ENCODE measurements around the gene SLC17A2. TPM values are rescaled to one million over a fixed set of nuclear protein-coding genes. Genes with fewer than 3 reads are reported as not detected.
A peak's percentile ranks its signal among the peaks of the same experiment; 100 is the strongest.

The SLC17A2 gene
- total and polyA plus RNA-seq, 2 of the 13 experiments (the other 11 are each of a cell fraction or from before 2014, with no cell fraction given) = 11.2 to 32.4 TPM

DNA sequence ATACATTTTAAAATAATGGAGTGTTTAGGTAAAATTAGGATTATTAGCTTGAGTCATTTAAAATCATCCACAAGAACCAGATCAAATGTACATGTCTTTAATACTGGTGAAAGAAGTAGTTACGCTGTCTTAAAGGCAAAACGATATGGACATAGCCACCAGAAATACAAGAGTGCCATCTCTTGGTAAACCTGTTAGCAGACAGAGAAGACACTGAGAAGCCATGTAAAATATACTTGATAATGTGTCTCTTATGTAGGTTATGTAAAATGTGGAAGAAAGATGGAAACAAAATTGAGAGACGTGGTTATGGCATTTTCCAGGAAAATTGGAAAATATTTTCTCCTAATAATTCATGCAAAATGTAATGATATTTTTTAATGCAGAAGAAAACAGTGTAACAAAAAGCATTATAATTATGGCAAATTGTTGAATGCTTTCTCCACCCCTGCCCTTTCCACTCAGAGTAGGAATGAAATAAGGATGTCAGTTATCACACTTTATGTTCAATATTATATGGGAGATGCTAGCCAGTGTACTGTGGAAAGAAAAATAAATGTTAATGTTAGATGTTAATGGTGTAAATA, 12.2 kb upstream of the SLC17A2 start (continued):
- TF ChIP-seq ETV5 (CRISPR knock-in tag; IDR thresholded peaks at IDR 0.05; ENCODE audit: borderline replicate concordance) (no peak), KDM1A (CRISPR knock-in tag; IDR thresholded peaks at IDR 0.05) (no peak), ZSCAN20 (CRISPR knock-in tag; IDR thresholded peaks at IDR 0.05; ENCODE audit: borderline replicate concordance) (no peak), TGIF2 (CRISPR knock-in tag; IDR thresholded peaks at IDR 0.05) (no peak), THAP11 (CRISPR knock-in tag; IDR thresholded peaks at IDR 0.05) (peak; percentile 62), BHLHE40 (IDR thresholded peaks at IDR 0.05; ENCODE audit: low read length) (no peak), ZNF501 (CRISPR knock-in tag; IDR thresholded peaks at IDR 0.05) (no peak), ZKSCAN8 (CRISPR knock-in tag; IDR thresholded peaks at IDR 0.05; ENCODE audit: borderline replicate concordance) (0 out of 2 replicates have a peak, but pooled peaks have one; percentile 41), ZSCAN29 (CRISPR knock-in tag; conservative IDR thresholded peaks at IDR 0.05) (no peak)
- TF ChIP-seq, protein P1, sequence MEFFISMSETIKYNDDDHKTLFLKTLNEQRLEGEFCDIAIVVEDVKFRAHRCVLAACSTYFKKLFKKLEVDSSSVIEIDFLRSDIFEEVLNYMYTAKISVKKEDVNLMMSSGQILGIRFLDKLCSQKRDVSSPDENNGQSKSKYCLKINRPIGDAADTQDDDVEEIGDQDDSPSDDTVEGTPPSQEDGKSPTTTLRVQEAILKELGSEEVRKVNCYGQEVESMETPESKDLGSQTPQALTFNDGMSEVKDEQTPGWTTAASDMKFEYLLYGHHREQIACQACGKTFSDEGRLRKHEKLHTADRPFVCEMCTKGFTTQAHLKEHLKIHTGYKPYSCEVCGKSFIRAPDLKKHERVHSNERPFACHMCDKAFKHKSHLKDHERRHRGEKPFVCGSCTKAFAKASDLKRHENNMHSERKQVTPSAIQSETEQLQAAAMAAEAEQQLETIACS (CRISPR knock-in tag; IDR thresholded peaks at IDR 0.05) = no peak
- TF ChIP-seq, protein P2, sequence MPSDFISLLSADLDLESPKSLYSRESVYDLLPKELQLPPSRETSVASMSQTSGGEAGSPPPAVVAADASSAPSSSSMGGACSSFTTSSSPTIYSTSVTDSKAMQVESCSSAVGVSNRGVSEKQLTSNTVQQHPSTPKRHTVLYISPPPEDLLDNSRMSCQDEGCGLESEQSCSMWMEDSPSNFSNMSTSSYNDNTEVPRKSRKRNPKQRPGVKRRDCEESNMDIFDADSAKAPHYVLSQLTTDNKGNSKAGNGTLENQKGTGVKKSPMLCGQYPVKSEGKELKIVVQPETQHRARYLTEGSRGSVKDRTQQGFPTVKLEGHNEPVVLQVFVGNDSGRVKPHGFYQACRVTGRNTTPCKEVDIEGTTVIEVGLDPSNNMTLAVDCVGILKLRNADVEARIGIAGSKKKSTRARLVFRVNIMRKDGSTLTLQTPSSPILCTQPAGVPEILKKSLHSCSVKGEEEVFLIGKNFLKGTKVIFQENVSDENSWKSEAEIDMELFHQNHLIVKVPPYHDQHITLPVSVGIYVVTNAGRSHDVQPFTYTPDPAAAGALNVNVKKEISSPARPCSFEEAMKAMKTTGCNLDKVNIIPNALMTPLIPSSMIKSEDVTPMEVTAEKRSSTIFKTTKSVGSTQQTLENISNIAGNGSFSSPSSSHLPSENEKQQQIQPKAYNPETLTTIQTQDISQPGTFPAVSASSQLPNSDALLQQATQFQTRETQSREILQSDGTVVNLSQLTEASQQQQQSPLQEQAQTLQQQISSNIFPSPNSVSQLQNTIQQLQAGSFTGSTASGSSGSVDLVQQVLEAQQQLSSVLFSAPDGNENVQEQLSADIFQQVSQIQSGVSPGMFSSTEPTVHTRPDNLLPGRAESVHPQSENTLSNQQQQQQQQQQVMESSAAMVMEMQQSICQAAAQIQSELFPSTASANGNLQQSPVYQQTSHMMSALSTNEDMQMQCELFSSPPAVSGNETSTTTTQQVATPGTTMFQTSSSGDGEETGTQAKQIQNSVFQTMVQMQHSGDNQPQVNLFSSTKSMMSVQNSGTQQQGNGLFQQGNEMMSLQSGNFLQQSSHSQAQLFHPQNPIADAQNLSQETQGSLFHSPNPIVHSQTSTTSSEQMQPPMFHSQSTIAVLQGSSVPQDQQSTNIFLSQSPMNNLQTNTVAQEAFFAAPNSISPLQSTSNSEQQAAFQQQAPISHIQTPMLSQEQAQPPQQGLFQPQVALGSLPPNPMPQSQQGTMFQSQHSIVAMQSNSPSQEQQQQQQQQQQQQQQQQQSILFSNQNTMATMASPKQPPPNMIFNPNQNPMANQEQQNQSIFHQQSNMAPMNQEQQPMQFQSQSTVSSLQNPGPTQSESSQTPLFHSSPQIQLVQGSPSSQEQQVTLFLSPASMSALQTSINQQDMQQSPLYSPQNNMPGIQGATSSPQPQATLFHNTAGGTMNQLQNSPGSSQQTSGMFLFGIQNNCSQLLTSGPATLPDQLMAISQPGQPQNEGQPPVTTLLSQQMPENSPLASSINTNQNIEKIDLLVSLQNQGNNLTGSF (CRISPR knock-in tag; IDR thresholded peaks at IDR 0.05) = no peak
- TF ChIP-seq, protein P3, sequence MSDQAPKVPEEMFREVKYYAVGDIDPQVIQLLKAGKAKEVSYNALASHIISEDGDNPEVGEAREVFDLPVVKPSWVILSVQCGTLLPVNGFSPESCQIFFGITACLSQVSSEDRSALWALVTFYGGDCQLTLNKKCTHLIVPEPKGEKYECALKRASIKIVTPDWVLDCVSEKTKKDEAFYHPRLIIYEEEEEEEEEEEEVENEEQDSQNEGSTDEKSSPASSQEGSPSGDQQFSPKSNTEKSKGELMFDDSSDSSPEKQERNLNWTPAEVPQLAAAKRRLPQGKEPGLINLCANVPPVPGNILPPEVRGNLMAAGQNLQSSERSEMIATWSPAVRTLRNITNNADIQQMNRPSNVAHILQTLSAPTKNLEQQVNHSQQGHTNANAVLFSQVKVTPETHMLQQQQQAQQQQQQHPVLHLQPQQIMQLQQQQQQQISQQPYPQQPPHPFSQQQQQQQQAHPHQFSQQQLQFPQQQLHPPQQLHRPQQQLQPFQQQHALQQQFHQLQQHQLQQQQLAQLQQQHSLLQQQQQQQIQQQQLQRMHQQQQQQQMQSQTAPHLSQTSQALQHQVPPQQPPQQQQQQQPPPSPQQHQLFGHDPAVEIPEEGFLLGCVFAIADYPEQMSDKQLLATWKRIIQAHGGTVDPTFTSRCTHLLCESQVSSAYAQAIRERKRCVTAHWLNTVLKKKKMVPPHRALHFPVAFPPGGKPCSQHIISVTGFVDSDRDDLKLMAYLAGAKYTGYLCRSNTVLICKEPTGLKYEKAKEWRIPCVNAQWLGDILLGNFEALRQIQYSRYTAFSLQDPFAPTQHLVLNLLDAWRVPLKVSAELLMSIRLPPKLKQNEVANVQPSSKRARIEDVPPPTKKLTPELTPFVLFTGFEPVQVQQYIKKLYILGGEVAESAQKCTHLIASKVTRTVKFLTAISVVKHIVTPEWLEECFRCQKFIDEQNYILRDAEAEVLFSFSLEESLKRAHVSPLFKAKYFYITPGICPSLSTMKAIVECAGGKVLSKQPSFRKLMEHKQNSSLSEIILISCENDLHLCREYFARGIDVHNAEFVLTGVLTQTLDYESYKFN (CRISPR knock-in tag; conservative IDR thresholded peaks at IDR 0.05) = no peak
- TF ChIP-seq, protein P4, sequence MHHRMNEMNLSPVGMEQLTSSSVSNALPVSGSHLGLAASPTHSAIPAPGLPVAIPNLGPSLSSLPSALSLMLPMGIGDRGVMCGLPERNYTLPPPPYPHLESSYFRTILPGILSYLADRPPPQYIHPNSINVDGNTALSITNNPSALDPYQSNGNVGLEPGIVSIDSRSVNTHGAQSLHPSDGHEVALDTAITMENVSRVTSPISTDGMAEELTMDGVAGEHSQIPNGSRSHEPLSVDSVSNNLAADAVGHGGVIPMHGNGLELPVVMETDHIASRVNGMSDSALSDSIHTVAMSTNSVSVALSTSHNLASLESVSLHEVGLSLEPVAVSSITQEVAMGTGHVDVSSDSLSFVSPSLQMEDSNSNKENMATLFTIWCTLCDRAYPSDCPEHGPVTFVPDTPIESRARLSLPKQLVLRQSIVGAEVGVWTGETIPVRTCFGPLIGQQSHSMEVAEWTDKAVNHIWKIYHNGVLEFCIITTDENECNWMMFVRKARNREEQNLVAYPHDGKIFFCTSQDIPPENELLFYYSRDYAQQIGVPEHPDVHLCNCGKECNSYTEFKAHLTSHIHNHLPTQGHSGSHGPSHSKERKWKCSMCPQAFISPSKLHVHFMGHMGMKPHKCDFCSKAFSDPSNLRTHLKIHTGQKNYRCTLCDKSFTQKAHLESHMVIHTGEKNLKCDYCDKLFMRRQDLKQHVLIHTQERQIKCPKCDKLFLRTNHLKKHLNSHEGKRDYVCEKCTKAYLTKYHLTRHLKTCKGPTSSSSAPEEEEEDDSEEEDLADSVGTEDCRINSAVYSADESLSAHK (CRISPR knock-in tag; IDR thresholded peaks at IDR 0.05; ENCODE audit: borderline replicate concordance) = no peak
- TF ChIP-seq, protein P5, sequence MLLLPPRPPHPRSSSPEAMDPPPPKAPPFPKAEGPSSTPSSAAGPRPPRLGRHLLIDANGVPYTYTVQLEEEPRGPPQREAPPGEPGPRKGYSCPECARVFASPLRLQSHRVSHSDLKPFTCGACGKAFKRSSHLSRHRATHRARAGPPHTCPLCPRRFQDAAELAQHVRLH (CRISPR knock-in tag; IDR thresholded peaks at IDR 0.05; ENCODE audit: borderline replicate concordance, low read depth) = no peak
- TF ChIP-seq, protein P6, sequence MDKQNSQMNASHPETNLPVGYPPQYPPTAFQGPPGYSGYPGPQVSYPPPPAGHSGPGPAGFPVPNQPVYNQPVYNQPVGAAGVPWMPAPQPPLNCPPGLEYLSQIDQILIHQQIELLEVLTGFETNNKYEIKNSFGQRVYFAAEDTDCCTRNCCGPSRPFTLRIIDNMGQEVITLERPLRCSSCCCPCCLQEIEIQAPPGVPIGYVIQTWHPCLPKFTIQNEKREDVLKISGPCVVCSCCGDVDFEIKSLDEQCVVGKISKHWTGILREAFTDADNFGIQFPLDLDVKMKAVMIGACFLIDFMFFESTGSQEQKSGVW (CRISPR knock-in tag; IDR thresholded peaks at IDR 0.05; ENCODE audit: borderline replicate concordance) = no peak
